K562 (cell line): ENCODE measurements around the gene SERPINH1. TPM values are rescaled to one million over a fixed set of nuclear protein-coding genes. Genes with fewer than 3 reads are reported as not detected.

Experiments used
- CTBP1 ChIP-seq: fragments of 450-650 bp; IDR thresholded peaks from 2 replicates; pipeline ENCODE4 v1.6.1; 2016; ENCODE audit warnings: borderline replicate concordance
- NCOA6 ChIP-seq: fragments of 450-650 bp; IDR thresholded peaks from 2 replicates; pipeline ENCODE4 v1.6.1; 2017; ENCODE audit warnings: mild to moderate bottlenecking
- SREBF1 ChIP-seq: fragments of 150-350 bp; IDR thresholded peaks from 2 replicates; pipeline ENCODE4 v1.6.1; 2014; ENCODE audit warnings: antibody characterized with exemption, low read depth, low read length, borderline replicate concordance
- SRSF3 ChIP-seq: fragments of 200-400 bp; formaldehyde crosslinking; IDR thresholded peaks from 2 replicates; pipeline ENCODE4 v1.6.1; 2016; ENCODE audit warnings: mild to moderate bottlenecking, low read length, moderate library complexity; ENCODE audit not compliant: insufficient read depth
- polyA plus RNA-seq, 8 experiments: library from polyadenylated mRNA; depleted of rRNA in 4 of 8; stranded (reverse) in 5 of 8; unstranded in 3 of 8; fragments of >200 nt; fragmentation: Nextera tagmentation in 2 of 8; fragmentation: Illumina TruSeq in 1 of 8; extraction: Ambion mirVana in 2 of 8; extraction: Trizol in 1 of 8; gene quantifications; 2 replicates each; pipeline versions ENCODE4 v1.2.1 to v1.2.3, GENCODE V29; 2011 to 2014; ENCODE audit warnings: inconsistent platforms in 1 of 8, missing spikeins in 1 of 8
- total RNA-seq, 7 experiments: library from RNA; depleted of rRNA in 6 of 7; stranded (reverse); fragments of >200 nt in 6 of 7; fragmentation: Illumina TruSeq in 2 of 7; extraction: Trizol in 2 of 7; gene quantifications; 2 replicates each; pipeline versions ENCODE4 v1.2.1 to v1.2.3, GENCODE V29; 2011 to 2021; ENCODE audit warnings: low replicate concordance in 1 of 7
- TF ChIP-seq, protein P1 (sequence below): fragments of 450-650 bp; IDR thresholded peaks from 2 replicates; pipeline ENCODE4 v1.6.1; 2016; ENCODE audit warnings: low read depth, mild to moderate bottlenecking, moderate library complexity
- TF ChIP-seq, protein P2 (sequence below), 2 experiments: fragments of 450-650 bp in 1 of 2; sonication (generic) in 1 of 2; formaldehyde crosslinking in 1 of 2; IDR thresholded peaks; 2 replicates each; pipeline versions ENCODE4 v1.7.1 to v1.9.0; 2016 to 2022; ENCODE audit warnings: inconsistent platforms in 1 of 2, mild to moderate bottlenecking in 1 of 2, missing genetic modification reagents in 1 of 2
- TF ChIP-seq, protein P3 (sequence below): fragments of 250-450 bp; sonication (Bioruptor Pico); IDR thresholded peaks from 2 replicates; pipeline ENCODE4 v1.4.0; 2020
- TF ChIP-seq, protein P4 (sequence below), 2 experiments: IDR thresholded peaks; 2 replicates each; pipeline ENCODE4 v1.6.1; 2012; ENCODE audit warnings: improper control_type of control experiment in 2 of 2, low read depth in 2 of 2, low read length in 2 of 2, borderline replicate concordance in 1 of 2

SERPINH1 gene
- total and polyA plus RNA-seq, 9 of the 15 experiments (the other 6 are each of a cell fraction or from before 2014, with no cell fraction given) = 2.8 to 106 (median 67.9) TPM

DNA sequence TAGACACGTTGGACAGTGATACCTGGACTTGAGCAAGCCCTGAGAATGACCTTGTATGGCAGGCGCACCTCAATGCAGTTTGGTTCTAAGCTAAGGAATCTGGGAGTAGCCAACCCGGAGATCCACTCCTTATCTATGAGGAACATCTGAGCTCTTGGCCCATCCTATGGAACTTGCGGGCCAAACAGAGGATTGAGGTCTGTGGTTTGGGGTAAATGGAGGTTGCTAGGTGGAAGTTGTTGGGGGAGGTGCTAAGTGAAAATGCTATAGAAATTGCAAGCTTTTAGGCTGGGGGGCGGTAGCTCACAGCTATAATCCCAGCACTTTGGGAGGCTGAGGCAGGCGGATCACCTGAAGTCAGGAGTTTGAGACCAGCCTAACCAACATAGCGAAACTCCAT, 45.2 kb upstream of the SERPINH1 start (continued):
- TF ChIP-seq CTBP1 (peak; percentile 66; the same call in 1 of the 2 replicates), SRSF3 (no peak), NCOA6 (no peak), SREBF1 (no peak)
- TF ChIP-seq, protein P1, sequence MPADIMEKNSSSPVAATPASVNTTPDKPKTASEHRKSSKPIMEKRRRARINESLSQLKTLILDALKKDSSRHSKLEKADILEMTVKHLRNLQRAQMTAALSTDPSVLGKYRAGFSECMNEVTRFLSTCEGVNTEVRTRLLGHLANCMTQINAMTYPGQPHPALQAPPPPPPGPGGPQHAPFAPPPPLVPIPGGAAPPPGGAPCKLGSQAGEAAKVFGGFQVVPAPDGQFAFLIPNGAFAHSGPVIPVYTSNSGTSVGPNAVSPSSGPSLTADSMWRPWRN = no peak
- TF ChIP-seq, protein P2, sequence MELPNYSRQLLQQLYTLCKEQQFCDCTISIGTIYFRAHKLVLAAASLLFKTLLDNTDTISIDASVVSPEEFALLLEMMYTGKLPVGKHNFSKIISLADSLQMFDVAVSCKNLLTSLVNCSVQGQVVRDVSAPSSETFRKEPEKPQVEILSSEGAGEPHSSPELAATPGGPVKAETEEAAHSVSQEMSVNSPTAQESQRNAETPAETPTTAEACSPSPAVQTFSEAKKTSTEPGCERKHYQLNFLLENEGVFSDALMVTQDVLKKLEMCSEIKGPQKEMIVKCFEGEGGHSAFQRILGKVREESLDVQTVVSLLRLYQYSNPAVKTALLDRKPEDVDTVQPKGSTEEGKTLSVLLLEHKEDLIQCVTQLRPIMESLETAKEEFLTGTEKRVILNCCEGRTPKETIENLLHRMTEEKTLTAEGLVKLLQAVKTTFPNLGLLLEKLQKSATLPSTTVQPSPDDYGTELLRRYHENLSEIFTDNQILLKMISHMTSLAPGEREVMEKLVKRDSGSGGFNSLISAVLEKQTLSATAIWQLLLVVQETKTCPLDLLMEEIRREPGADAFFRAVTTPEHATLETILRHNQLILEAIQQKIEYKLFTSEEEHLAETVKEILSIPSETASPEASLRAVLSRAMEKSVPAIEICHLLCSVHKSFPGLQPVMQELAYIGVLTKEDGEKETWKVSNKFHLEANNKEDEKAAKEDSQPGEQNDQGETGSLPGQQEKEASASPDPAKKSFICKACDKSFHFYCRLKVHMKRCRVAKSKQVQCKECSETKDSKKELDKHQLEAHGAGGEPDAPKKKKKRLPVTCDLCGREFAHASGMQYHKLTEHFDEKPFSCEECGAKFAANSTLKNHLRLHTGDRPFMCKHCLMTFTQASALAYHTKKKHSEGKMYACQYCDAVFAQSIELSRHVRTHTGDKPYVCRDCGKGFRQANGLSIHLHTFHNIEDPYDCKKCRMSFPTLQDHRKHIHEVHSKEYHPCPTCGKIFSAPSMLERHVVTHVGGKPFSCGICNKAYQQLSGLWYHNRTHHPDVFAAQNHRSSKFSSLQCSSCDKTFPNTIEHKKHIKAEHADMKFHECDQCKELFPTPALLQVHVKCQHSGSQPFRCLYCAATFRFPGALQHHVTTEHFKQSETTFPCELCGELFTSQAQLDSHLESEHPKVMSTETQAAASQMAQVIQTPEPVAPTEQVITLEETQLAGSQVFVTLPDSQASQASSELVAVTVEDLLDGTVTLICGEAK (IDR thresholded peaks at IDR 0.05) = no peak
- TF ChIP-seq, protein P2 (CRISPR knock-in tag; IDR thresholded peaks at IDR 0.05) = no peak
- TF ChIP-seq, protein P3, sequence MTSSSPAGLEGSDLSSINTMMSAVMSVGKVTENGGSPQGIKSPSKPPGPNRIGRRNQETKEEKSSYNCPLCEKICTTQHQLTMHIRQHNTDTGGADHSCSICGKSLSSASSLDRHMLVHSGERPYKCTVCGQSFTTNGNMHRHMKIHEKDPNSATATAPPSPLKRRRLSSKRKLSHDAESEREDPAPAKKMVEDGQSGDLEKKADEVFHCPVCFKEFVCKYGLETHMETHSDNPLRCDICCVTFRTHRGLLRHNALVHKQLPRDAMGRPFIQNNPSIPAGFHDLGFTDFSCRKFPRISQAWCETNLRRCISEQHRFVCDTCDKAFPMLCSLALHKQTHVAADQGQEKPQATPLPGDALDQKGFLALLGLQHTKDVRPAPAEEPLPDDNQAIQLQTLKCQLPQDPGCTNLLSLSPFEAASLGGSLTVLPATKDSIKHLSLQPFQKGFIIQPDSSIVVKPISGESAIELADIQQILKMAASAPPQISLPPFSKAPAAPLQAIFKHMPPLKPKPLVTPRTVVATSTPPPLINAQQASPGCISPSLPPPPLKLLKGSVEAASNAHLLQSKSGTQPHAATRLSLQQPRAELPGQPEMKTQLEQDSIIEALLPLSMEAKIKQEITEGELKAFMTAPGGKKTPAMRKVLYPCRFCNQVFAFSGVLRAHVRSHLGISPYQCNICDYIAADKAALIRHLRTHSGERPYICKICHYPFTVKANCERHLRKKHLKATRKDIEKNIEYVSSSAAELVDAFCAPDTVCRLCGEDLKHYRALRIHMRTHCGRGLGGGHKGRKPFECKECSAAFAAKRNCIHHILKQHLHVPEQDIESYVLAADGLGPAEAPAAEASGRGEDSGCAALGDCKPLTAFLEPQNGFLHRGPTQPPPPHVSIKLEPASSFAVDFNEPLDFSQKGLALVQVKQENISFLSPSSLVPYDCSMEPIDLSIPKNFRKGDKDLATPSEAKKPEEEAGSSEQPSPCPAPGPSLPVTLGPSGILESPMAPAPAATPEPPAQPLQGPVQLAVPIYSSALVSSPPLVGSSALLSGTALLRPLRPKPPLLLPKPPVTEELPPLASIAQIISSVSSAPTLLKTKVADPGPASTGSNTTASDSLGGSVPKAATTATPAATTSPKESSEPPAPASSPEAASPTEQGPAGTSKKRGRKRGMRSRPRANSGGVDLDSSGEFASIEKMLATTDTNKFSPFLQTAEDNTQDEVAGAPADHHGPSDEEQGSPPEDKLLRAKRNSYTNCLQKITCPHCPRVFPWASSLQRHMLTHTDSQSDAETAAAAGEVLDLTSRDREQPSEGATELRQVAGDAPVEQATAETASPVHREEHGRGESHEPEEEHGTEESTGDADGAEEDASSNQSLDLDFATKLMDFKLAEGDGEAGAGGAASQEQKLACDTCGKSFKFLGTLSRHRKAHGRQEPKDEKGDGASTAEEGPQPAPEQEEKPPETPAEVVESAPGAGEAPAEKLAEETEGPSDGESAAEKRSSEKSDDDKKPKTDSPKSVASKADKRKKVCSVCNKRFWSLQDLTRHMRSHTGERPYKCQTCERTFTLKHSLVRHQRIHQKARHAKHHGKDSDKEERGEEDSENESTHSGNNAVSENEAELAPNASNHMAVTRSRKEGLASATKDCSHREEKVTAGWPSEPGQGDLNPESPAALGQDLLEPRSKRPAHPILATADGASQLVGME (CRISPR knock-in tag) = no peak
- TF ChIP-seq, protein P4, sequence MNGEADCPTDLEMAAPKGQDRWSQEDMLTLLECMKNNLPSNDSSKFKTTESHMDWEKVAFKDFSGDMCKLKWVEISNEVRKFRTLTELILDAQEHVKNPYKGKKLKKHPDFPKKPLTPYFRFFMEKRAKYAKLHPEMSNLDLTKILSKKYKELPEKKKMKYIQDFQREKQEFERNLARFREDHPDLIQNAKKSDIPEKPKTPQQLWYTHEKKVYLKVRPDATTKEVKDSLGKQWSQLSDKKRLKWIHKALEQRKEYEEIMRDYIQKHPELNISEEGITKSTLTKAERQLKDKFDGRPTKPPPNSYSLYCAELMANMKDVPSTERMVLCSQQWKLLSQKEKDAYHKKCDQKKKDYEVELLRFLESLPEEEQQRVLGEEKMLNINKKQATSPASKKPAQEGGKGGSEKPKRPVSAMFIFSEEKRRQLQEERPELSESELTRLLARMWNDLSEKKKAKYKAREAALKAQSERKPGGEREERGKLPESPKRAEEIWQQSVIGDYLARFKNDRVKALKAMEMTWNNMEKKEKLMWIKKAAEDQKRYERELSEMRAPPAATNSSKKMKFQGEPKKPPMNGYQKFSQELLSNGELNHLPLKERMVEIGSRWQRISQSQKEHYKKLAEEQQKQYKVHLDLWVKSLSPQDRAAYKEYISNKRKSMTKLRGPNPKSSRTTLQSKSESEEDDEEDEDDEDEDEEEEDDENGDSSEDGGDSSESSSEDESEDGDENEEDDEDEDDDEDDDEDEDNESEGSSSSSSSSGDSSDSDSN (IDR thresholded peaks at IDR 0.05; ENCODE audit: borderline replicate concordance in 1 of 2, low read depth in 2 of 2, low read length in 2 of 2) = no peak
